LNCAP (cell line): ENCODE results near the gene DUSP1.

ENCODE experiments used
- CTCF ChIP-seq: fragments of 450-650 bp; IDR thresholded peaks from 2 replicates; pipeline ENCODE4 v1.5.1; 2017; ENCODE audit warnings: mild to moderate bottlenecking

DUSP1 gene

DNA sequence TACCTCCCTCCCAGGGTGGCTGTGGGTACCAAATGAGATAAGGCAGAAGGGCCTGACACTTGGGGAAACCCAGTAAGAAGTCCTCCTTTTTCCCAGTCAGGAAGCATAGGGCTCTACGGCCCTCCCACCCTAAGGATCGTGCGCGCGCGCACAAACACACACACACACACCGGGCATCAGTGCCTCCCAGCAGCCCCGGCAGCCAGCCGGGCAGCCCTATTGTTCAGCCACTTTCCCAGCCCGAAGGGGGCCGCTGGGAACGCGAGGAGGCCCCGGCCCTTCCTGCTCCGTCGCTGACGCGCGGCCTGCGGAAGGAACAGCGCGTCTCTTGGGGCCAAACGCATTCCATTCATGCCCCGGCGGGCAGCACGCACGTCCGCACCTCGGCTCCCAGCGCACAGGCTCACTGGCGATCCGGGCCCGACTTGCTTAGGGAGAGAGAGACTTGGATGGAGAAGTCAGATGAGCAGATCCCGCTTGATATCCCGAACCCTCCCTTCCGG, 22.6 kb downstream of the DUSP1 start:
- no peak for TF ChIP-seq CTCF

DNA sequence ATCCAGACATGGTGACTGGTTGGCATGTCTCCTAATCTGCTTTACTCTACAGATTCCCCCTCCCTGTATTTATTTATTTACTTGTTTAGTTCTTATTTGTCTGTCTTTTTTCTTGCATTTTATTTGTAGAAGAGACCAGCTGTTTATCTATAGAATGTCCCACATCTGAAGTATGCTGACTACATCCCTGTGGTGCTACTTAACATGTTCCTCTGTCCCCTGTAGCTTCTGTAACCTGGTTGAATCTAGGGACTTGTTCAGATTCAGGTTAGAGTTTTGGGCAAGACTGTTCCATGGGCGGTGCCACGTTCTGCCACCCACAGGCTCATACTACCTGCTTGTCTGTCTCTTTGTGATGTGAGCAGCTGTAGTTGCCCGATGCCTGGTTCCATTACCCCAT, 23.5 kb downstream of the DUSP1 start:
- TF ChIP-seq CTCF = no peak

GRCh38 chr5:172746725-172747124, 24.3 kb downstream of the DUSP1 start:
- TF ChIP-seq CTCF = no peak

DNA sequence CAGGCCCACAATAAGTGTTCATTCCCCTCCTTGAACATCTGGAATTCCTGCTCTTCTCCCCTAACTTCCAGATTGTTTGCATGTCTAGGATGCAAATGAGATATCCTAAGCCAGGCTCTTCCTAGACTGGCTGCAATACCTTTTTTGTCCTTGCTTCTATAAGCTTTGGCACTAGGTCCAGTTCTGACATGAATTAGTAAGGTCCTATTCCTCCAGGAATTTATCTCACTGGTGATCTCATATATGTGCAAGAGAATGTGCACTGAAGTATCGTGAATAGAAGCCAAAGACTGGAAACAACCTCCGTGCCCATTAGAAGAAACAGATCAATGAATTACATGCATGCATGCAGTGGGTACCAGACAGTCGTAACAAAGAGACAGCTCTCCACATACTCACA, 25.2 kb downstream of the DUSP1 start:
- TF ChIP-seq CTCF = no peak

GRCh38 chr5:172745406-172745805, 25.6 kb downstream of the DUSP1 start:
- no peak for TF ChIP-seq CTCF

GRCh38 chr5:172744123-172745104, 26.6 kb downstream of the DUSP1 start:
- TF ChIP-seq CTCF = no peak

- no peak for TF ChIP-seq CTCF
Observed at GRCh38 chr5:172743112-172743959, 27.7 kb downstream of the DUSP1 start.
